Cardiac muscle cell (in vitro differentiated cells and primary cell): Measurements from ENCODE around the gene ZNF616. TPM values are rescaled to one million over a fixed set of nuclear protein-coding genes. Genes with fewer than 3 reads are reported as not detected.
A peak's percentile ranks its signal among the peaks of the same experiment; 100 is the strongest.

ENCODE experiments used
- DNase-seq, 2 donors: peaks; one replicate each; pipeline versions ENCODE4 v3.0.0 to v3.0.0-alpha.2; 2010 to 2017; ENCODE audit warnings: low read depth in 1 of 2, low spot score in 1 of 2
- H3K27ac ChIP-seq: fragments of 200-600 bp; sonication (generic); 2 replicates; pipeline ENCODE4 v1.5.1; 2016
- H3K27me3 ChIP-seq: fragments of 200-600 bp; sonication (generic); 2 replicates; pipeline ENCODE4 v1.6.0; 2016; ENCODE audit warnings: control low read depth
- H3K36me3 ChIP-seq: fragments of 200-600 bp; sonication (generic); 2 replicates; pipeline ENCODE4 v1.5.1; 2016; ENCODE audit warnings: control low read depth
- H3K4me1 ChIP-seq: fragments of 200-600 bp; sonication (generic); 2 replicates; pipeline ENCODE4 v1.8.1; 2017; ENCODE audit warnings: low read depth, mild to moderate bottlenecking, mixed run types
- H3K4me3 ChIP-seq: fragments of 200-600 bp; sonication (generic); 2 replicates; pipeline ENCODE4 v1.5.1; 2016; ENCODE audit warnings: mild to moderate bottlenecking
- H3K9me3 ChIP-seq: fragments of 200-600 bp; sonication (generic); 2 replicates; pipeline ENCODE4 v1.5.1; 2017; ENCODE audit warnings: low read depth, mild to moderate bottlenecking, control low read depth
- CTCF ChIP-seq: IDR thresholded peaks from 2 replicates; pipeline ENCODE4 v1.5.1; 2012; ENCODE audit warnings: low read depth, mild to moderate bottlenecking, low read length
- polyA plus RNA-seq: library from polyadenylated mRNA; unstranded; fragments of >200 nt; fragmentation: Nextera tagmentation; extraction: Ambion mirVana; gene quantifications from 2 replicates; pipeline ENCODE4 v1.2.1, GENCODE V29; 2016
- total RNA-seq: library from RNA; depleted of rRNA; stranded (reverse); fragments of >200 nt; gene quantifications from 2 replicates; pipeline ENCODE4 v1.2.3, GENCODE V29; 2016

ZNF616 gene
- total and polyA plus RNA-seq, 2 experiments from 2014 or later = 7.7 to 11.9 TPM

GRCh38 chr19:52120286-52120685 lies 19.5 kb downstream of the ZNF616 start:
- no peak for TF ChIP-seq CTCF
- H3K36me3 ChIP-seq = peaks cover 42% of the 10 kb centered on the region
- H3K27me3 ChIP-seq = no peaks in the 10 kb centered on the region
- DNase-seq = no peak
- H3K9me3 ChIP-seq = peaks cover 26% of the 10 kb centered on the region
- H3K4me1 ChIP-seq = no peaks in the 10 kb centered on the region
- no peak overlapping the region for H3K4me3 ChIP-seq
- H3K27ac ChIP-seq = no peak overlapping the region

- Histone ChIP-seq H3K9me3 (peaks cover 36% of the 10 kb centered on the region), H3K4me3 (no peak overlapping the region), H3K27me3 (no peaks in the 10 kb centered on the region), H3K4me1 (no peaks in the 10 kb centered on the region), H3K36me3 (peaks cover 23% of the 10 kb centered on the region), H3K27ac (no peak overlapping the region)
- peak in 1 of 2 donors; percentile 4 for DNase-seq
- TF ChIP-seq CTCF = no peak
Measured at GRCh38 chr19:52115526-52116053, 24.1 kb downstream of the ZNF616 start.

GRCh38 chr19:52114691-52115090 lies 25.0 kb downstream of the ZNF616 start:
- no peak for DNase-seq
- TF ChIP-seq CTCF = no peak
- Histone ChIP-seq H3K4me1 (no peaks in the 10 kb centered on the region), H3K27me3 (no peaks in the 10 kb centered on the region), H3K27ac (no peak overlapping the region), H3K4me3 (no peak overlapping the region), H3K36me3 (peaks cover 23% of the 10 kb centered on the region), H3K9me3 (peaks cover 39% of the 10 kb centered on the region)

- Histone ChIP-seq H3K27me3 (no peaks in the 10 kb centered on the region), H3K4me3 (no peak overlapping the region), H3K36me3 (peaks cover 23% of the 10 kb centered on the region), H3K27ac (no peak overlapping the region), H3K9me3 (peaks cover 36% of the 10 kb centered on the region), H3K4me1 (no peaks in the 10 kb centered on the region)
- no peak for TF ChIP-seq CTCF
- DNase-seq = no peak
Measured at GRCh38 chr19:52112624-52113023, 27.1 kb downstream of the ZNF616 start.

- Histone ChIP-seq H3K36me3 (peaks cover 9% of the 10 kb centered on the region), H3K4me1 (no peaks in the 10 kb centered on the region), H3K4me3 (no peak overlapping the region), H3K27me3 (no peaks in the 10 kb centered on the region), H3K9me3 (peaks cover 27% of the 10 kb centered on the region), H3K27ac (no peak overlapping the region)
- no peak for TF ChIP-seq CTCF
- no peak for DNase-seq
Measured at GRCh38 chr19:52110780-52111179, 29.0 kb downstream of the ZNF616 start.

- TF ChIP-seq CTCF = no peak
- Histone ChIP-seq H3K27me3 (no peaks in the 10 kb centered on the region), H3K4me1 (no peaks in the 10 kb centered on the region), H3K4me3 (no peak overlapping the region), H3K9me3 (no peaks in the 10 kb centered on the region), H3K36me3 (no peaks in the 10 kb centered on the region), H3K27ac (no peak overlapping the region)
- DNase-seq = no peak
Measured at GRCh38 chr19:52102782-52103181, 37.0 kb downstream of the ZNF616 start.
